K562 (cell line): ENCODE results near the gene CDCP1. TPM values are rescaled to one million over a fixed set of nuclear protein-coding genes. Genes with fewer than 3 reads are reported as not detected.
A peak's percentile ranks its signal among the peaks of the same experiment; 100 is the strongest.

Source experiments
- ARHGAP35 ChIP-seq: fragments of 450-650 bp; IDR thresholded peaks from 2 replicates; pipeline ENCODE4 v1.6.1; 2018; ENCODE audit not compliant: partially characterized antibody
- CEBPB ChIP-seq: fragments of 450-650 bp; IDR thresholded peaks from 2 replicates; pipeline ENCODE4 v1.6.1; 2016; ENCODE audit warnings: missing genetic modification characterization, missing compliant biosample characterization
- CGGBP1 ChIP-seq: fragments of 250-450 bp; sonication (Bioruptor Pico); IDR thresholded peaks from 2 replicates; pipeline ENCODE4 v1.9.0; 2021; ENCODE audit warnings: mild to moderate bottlenecking
- EHMT2 ChIP-seq: fragments of 450-650 bp; IDR thresholded peaks from 2 replicates; pipeline ENCODE4 v1.6.1; 2018; ENCODE audit warnings: antibody characterized with exemption
- MNT ChIP-seq, 2 experiments: fragments of 450-650 bp; conservative IDR thresholded peaks; 2 replicates each; pipeline ENCODE4 v1.6.1; 2017; ENCODE audit warnings: mild to moderate bottlenecking in 2 of 2, moderate library complexity in 2 of 2
- PHB ChIP-seq: fragments of 250-450 bp; sonication (Bioruptor Pico); IDR thresholded peaks from 2 replicates; pipeline ENCODE4 v1.5.0; 2021
- RFX7 ChIP-seq: fragments of 250-450 bp; sonication (Bioruptor Pico); IDR thresholded peaks from 2 replicates; pipeline ENCODE4 v1.5.1; 2021; ENCODE audit warnings: mild to moderate bottlenecking
- TCF3 ChIP-seq: sonication (generic); formaldehyde crosslinking; IDR thresholded peaks from 2 replicates; pipeline ENCODE4 v1.4.0; 2020; ENCODE audit warnings: mild to moderate bottlenecking, missing genetic modification reagents
- U2AF1 ChIP-seq: fragments of 200-400 bp; formaldehyde crosslinking; optimal IDR thresholded peaks from 2 replicates; pipeline ENCODE3; 2017; ENCODE audit warnings: mild to moderate bottlenecking, low read depth, low read length, moderate library complexity
- ZNF134 ChIP-seq: fragments of 250-450 bp; sonication (Bioruptor Pico); conservative IDR thresholded peaks from 2 replicates; pipeline ENCODE4 v1.4.0; 2020
- ZNF311 ChIP-seq: fragments of 250-450 bp; sonication (Bioruptor Pico); IDR thresholded peaks from 2 replicates; pipeline ENCODE4 v1.4.0; 2020; ENCODE audit warnings: mild to moderate bottlenecking, moderate library complexity
- ZNF354B ChIP-seq: fragments of 250-450 bp; sonication (Bioruptor Pico); IDR thresholded peaks from 2 replicates; pipeline ENCODE4 v1.4.0; 2020
- ZNF512 ChIP-seq: IDR thresholded peaks from 2 replicates; pipeline ENCODE4 v1.6.1; 2016; ENCODE audit warnings: missing genetic modification characterization, missing compliant biosample characterization
- polyA plus RNA-seq, 8 experiments: library from polyadenylated mRNA; depleted of rRNA in 4 of 8; stranded (reverse) in 5 of 8; unstranded in 3 of 8; fragments of >200 nt; fragmentation: Nextera tagmentation in 2 of 8; fragmentation: Illumina TruSeq in 1 of 8; extraction: Ambion mirVana in 2 of 8; extraction: Trizol in 1 of 8; gene quantifications; 2 replicates each; pipeline versions ENCODE4 v1.2.1 to v1.2.3, GENCODE V29; 2011 to 2014; ENCODE audit warnings: inconsistent platforms in 1 of 8, missing spikeins in 1 of 8
- total RNA-seq, 7 experiments: library from RNA; depleted of rRNA in 6 of 7; stranded (reverse); fragments of >200 nt in 6 of 7; fragmentation: Illumina TruSeq in 2 of 7; extraction: Trizol in 2 of 7; gene quantifications; 2 replicates each; pipeline versions ENCODE4 v1.2.1 to v1.2.3, GENCODE V29; 2011 to 2021; ENCODE audit warnings: low replicate concordance in 1 of 7
- TF ChIP-seq, protein P1 (sequence below): fragments of 450-650 bp; formaldehyde crosslinking; IDR thresholded peaks from 2 replicates; pipeline ENCODE4 v1.4.0; 2020; ENCODE audit warnings: mild to moderate bottlenecking, moderate library complexity
- TF ChIP-seq, protein P2 (sequence below): fragments of 250-450 bp; sonication (Bioruptor Pico); IDR thresholded peaks from 2 replicates; pipeline ENCODE4 v1.5.0; 2022; ENCODE audit warnings: mild to moderate bottlenecking
- TF ChIP-seq, protein P3 (sequence below): fragments of 450-650 bp; formaldehyde crosslinking; IDR thresholded peaks from 2 replicates; pipeline ENCODE4 v1.4.0; 2022; ENCODE audit warnings: mild to moderate bottlenecking, moderate library complexity
- TF ChIP-seq, protein P4 (sequence below), 2 experiments: fragments of 450-650 bp in 1 of 2; IDR thresholded peaks; 2 replicates each; pipeline ENCODE4 v1.6.1; 2011 to 2017; ENCODE audit warnings: low read depth in 2 of 2, antibody characterized with exemption in 1 of 2, borderline replicate concordance in 1 of 2, low read length in 1 of 2, mild to moderate bottlenecking in 1 of 2, mixed read lengths in 1 of 2; ENCODE audit not compliant: control insufficient read depth in 1 of 2

Gene CDCP1
- total and polyA plus RNA-seq, 9 of the 15 experiments (the other 6 are each of a cell fraction or from before 2014, with no cell fraction given): 3.9 to 16.4 (median 5.2) TPM

DNA sequence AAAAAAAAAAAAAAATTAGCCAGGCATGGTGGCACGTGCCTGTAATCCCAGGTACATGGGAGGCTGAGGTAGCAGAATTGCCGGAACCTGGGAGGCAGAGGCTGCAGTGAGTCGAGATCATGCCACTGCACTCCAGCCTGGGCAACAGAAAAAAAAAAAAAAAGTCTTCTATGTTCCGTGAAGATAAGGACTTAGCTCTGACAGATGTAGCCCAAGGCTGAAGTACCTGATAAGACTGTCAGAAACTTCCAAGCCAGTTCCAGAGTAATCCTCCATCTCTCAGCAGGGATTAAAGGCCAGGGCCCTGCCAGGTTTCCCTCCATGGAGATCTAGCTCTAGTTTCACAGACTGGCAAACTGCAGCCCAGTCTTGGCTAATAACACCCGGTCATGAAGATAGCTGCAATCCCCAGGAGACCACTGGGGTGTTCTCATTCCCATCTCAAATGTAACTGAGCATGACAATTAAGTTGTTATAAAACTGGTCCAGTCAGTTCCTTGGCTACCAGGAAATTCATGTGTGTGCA is 8.5 kb downstream of the CDCP1 start (continued):
- TF ChIP-seq, protein P1, sequence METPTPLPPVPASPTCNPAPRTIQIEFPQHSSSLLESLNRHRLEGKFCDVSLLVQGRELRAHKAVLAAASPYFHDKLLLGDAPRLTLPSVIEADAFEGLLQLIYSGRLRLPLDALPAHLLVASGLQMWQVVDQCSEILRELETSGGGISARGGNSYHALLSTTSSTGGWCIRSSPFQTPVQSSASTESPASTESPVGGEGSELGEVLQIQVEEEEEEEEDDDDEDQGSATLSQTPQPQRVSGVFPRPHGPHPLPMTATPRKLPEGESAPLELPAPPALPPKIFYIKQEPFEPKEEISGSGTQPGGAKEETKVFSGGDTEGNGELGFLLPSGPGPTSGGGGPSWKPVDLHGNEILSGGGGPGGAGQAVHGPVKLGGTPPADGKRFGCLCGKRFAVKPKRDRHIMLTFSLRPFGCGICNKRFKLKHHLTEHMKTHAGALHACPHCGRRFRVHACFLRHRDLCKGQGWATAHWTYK: no peak; the same call in 1 of the 2 replicates
- TF ChIP-seq ZNF354B (CRISPR knock-in tag) (no peak), ARHGAP35 (no peak), PHB (CRISPR knock-in tag) (no peak), ZNF512 (tag) (no peak), ZNF134 (0 out of 2 replicates have a peak, but pooled peaks have one; percentile 33), TCF3 (CRISPR knock-in tag) (peak; percentile 98), U2AF1 (no peak), ZNF311 (CRISPR knock-in tag) (peak; percentile 52; the same call in 1 of the 2 replicates), EHMT2 (0 out of 2 replicates have a peak, but pooled peaks have one; percentile 32), CEBPB (tag) (no peak), RFX7 (CRISPR knock-in tag) (no peak), MNT (conservative IDR thresholded peaks at IDR 0.05) (peak in 1 of 2 experiments; percentile 62; a peak in 2 of 4 replicates), CGGBP1 (no peak)
- TF ChIP-seq, protein P2, sequence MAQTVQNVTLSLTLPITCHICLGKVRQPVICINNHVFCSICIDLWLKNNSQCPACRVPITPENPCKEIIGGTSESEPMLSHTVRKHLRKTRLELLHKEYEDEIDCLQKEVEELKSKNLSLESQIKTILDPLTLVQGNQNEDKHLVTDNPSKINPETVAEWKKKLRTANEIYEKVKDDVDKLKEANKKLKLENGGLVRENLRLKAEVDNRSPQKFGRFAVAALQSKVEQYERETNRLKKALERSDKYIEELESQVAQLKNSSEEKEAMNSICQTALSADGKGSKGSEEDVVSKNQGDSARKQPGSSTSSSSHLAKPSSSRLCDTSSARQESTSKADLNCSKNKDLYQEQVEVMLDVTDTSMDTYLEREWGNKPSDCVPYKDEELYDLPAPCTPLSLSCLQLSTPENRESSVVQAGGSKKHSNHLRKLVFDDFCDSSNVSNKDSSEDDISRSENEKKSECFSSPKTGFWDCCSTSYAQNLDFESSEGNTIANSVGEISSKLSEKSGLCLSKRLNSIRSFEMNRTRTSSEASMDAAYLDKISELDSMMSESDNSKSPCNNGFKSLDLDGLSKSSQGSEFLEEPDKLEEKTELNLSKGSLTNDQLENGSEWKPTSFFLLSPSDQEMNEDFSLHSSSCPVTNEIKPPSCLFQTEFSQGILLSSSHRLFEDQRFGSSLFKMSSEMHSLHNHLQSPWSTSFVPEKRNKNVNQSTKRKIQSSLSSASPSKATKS (CRISPR knock-in tag): no peak
- TF ChIP-seq, protein P3, sequence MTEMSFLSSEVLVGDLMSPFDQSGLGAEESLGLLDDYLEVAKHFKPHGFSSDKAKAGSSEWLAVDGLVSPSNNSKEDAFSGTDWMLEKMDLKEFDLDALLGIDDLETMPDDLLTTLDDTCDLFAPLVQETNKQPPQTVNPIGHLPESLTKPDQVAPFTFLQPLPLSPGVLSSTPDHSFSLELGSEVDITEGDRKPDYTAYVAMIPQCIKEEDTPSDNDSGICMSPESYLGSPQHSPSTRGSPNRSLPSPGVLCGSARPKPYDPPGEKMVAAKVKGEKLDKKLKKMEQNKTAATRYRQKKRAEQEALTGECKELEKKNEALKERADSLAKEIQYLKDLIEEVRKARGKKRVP (CRISPR knock-in tag): peak; percentile 47; the same call in 1 of the 2 replicates
- TF ChIP-seq, protein P4, sequence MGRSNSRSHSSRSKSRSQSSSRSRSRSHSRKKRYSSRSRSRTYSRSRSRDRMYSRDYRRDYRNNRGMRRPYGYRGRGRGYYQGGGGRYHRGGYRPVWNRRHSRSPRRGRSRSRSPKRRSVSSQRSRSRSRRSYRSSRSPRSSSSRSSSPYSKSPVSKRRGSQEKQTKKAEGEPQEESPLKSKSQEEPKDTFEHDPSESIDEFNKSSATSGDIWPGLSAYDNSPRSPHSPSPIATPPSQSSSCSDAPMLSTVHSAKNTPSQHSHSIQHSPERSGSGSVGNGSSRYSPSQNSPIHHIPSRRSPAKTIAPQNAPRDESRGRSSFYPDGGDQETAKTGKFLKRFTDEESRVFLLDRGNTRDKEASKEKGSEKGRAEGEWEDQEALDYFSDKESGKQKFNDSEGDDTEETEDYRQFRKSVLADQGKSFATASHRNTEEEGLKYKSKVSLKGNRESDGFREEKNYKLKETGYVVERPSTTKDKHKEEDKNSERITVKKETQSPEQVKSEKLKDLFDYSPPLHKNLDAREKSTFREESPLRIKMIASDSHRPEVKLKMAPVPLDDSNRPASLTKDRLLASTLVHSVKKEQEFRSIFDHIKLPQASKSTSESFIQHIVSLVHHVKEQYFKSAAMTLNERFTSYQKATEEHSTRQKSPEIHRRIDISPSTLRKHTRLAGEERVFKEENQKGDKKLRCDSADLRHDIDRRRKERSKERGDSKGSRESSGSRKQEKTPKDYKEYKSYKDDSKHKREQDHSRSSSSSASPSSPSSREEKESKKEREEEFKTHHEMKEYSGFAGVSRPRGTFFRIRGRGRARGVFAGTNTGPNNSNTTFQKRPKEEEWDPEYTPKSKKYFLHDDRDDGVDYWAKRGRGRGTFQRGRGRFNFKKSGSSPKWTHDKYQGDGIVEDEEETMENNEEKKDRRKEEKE (IDR thresholded peaks at IDR 0.05; ENCODE audit: borderline replicate concordance in 1 of 2, control insufficient read depth in 1 of 2, low read depth in 2 of 2, low read length in 1 of 2): 0 out of 4 replicates have a peak, but pooled peaks of 1 of the 2 experiments have one; percentile 53
